ENCODE measurements around the gene SKAP2.
A peak's percentile ranks its signal among the peaks of the same experiment; 100 is the strongest.

Gene SKAP2

GRCh38 chr7:26691406-26691805, 173.0 kb downstream of the SKAP2 start:
- FAIRE-seq: no peak

DNA sequence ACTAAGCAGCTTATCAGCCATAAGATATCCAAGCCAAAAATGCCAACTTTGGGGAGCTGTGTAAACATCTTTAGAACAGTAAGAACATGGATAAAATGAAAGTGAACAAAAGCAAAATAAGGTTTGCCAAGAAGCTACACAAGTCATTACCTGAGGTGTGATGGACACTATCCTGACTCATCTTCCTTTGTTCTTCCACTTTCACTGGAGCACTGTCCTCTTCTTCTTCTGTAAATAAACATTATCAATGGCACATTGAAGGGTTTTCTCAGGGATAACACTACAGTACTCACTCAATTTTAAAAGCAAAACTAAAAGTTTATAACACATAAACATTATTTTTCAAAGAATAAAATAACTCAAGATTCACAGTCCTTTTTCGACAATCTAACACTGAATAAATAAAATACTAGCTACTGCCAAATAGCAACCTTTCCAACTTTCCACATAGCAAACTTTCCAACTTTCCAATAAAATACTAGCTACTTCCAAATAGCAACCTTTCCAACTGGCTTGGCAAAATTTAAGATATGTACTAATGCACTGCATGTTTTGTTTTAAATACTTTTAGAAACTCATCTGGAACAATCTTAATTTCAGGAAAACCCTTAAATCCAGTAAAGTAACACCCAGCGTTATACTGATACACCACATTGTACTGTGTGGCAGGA, 174.1 kb downstream of the SKAP2 start:
- FAIRE-seq: no peak

DNA sequence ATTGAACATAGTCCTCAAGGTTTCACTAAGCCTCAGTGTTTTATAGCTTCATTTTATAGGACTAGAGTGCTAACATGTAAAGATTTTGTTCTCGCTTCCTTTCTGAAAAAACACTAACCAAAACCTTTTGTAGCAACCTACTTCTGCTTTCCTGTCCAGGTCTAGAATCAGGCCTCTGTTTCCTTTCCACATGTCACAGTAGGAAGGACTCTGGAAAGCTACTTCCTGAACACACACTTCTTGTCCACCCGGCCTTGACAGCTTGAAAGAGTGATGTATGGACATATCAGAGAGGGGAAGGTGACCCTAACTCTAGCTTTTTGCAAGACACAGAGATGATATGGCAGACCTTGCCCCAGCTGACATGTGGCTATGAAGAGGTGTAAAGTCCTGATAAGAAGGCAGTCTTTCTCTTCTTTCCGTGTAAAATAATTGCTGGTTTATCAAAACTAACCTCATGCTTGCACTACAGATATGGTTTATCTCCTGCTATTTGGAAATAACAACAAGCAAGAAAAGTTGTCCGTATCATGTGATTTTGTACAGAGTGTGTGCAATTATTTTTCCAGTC, 175.4 kb downstream of the SKAP2 start:
- FAIRE-seq: no peak

GRCh38 chr7:26688388-26688787, 176.0 kb downstream of the SKAP2 start:
- no peak for FAIRE-seq

DNA sequence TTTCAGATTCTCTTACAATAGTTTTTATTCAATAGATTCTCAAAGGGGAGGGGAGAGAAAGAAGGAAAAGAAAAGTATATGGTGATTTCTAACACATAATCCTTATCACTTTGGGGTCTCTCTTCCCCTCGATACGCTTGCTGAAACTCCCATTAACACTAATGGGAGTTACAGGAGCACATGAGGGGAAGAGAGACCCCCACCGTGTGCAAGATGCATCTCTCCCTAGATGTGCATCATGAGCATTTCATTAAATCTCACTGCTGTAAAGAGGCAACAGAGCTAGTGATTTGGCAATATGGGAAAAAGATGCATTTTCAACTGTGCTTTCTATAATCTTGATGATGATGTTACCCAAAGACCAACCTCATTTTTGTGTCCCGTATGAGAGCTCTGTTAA, 177.4 kb downstream of the SKAP2 start:
- no peak for FAIRE-seq

- peak; percentile 93 for FAIRE-seq
Observed at GRCh38 chr7:26686448-26686981, 177.9 kb downstream of the SKAP2 start.

DNA sequence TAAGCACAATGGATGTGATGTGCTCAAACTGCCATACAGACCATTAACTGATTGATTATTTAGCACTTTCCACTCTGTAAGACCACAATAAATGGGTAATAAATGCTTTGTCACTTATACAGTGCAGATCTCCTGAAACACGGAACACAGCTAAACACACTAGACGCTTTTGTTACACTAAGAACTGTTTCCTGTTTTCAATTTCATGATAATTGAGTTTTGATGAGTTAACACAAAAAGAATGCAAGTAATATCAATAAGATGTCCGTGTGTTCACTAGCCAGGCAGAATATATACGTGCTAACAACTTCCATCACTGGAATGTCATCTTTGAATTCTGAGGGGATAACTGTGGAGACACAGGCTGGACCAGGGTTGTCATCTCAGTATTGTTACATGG, 178.8 kb downstream of the SKAP2 start:
- no peak for FAIRE-seq

GRCh38 chr7:26684447-26684846, 179.9 kb downstream of the SKAP2 start:
- no peak for FAIRE-seq

GRCh38 chr7:26683277-26683676, 181.1 kb downstream of the SKAP2 start:
- no peak for FAIRE-seq

GRCh38 chr7:26681819-26682418, 182.5 kb downstream of the SKAP2 start:
- peak; percentile 91 for FAIRE-seq

DNA sequence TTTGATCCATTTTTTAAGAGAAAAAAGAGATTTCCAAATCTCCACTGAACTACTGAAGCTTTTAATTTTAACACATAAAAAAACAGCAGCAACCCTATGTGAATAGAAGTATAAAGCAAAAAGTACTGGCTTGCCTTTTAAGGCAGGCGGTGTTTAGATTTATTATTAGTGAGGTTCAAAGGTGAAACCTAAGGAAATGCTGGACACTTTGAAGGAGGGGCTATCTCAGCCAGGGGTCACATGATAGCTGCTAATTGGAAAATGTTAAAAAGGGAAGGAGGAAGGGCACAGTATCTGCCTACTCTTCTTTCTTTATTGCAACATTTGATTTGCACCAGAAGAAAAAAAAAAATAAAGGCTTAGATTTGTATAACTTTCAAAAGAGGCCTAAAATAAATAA, 183.8 kb downstream of the SKAP2 start:
- no peak for FAIRE-seq

GRCh38 chr7:26675143-26675887, 189.1 kb downstream of the SKAP2 start:
- no peak for FAIRE-seq

GRCh38 chr7:26673858-26674257, 190.5 kb downstream of the SKAP2 start:
- FAIRE-seq: no peak

- no peak for FAIRE-seq
Observed at GRCh38 chr7:26673271-26673670, 191.1 kb downstream of the SKAP2 start.

- FAIRE-seq: no peak
Observed at GRCh38 chr7:26670841-26671240, 193.5 kb downstream of the SKAP2 start.

DNA sequence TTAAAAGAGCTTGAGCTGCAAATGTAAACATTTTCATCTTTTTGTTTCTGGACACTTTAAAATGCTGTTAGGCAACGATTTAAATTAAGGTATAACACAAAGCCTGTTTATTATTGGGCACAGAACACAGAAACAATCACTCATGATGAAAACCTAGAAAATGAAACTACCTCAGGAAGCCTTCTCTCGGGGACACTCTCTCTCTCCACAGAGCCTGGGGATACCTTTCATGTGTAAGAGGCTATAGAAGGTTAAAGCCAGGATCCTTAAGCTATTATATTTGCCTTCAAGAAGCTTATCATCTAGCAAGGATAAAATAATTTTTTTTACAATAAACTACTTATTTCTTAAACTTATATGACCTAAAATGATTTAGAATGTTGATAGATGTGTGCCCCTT, 194.1 kb downstream of the SKAP2 start:
- no peak for FAIRE-seq

- FAIRE-seq: no peak
Observed at GRCh38 chr7:26668821-26669220, 195.6 kb downstream of the SKAP2 start.

DNA sequence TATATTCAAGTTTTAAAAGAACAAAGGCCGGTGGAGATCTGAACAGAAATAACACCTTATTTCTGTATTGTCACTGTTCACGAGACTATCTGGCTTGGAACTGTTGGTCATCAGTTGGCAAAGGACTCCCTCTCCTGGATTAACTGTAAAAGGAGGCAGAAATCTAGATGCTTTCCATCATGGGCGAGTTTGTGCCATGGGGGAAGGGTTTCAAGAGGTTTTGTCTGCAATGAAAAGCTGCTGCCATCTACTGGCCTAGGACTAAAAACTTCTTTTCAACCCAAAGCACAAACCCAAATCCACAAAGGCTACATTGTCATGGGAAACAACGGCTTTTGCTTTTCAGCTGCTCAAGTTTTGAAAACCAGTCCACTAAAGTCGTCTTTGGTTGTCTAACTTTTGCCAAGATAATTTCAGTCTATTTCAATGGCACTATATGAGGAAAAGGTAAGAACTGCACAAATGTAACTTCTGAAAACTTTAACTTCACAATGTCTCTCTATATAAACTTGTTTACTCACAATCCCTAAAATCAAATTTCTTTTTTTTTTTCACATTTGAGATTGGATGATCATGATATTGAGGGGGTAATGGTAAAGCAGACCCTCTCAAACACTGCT, 196.8 kb downstream of the SKAP2 start:
- peak; percentile 99 for FAIRE-seq

DNA sequence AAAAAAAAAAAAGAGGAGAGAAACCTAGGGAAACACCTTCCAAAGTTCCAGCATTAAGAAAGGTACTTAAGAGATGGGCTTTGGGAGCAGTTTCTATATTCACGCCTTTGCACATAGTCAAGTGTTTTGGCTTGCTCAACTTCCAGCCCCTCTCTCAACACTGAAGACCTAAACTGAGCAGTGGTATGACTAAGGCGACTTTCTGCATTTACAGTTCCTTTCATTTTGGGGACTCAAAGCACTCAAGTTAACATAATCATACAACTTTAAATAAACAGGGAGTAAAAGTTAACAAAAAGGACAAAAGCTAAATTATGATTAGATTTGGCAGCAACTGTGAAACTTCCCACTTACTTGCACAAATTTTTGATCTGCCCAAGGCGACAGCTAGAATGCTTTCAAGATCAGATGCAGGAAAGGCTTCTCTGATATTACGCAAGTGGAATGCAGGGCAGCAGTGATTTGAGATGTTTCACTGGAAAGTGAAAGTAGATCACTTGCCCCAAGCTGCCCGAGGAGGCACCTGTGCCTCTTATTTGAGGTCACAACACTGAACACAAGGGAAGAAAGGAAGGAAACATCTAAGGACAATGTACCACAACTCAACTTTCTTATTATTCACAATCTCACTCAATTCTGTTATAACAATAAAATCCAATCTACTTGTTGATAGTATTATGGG, 199.5 kb downstream of the SKAP2 start:
- FAIRE-seq: no peak

GRCh38 chr7:26664274-26664673, 200.1 kb downstream of the SKAP2 start:
- FAIRE-seq: no peak

GRCh38 chr7:26663874-26664273, 200.5 kb downstream of the SKAP2 start:
- no peak for FAIRE-seq

- no peak for FAIRE-seq
Observed at GRCh38 chr7:26662646-26663045, 201.7 kb downstream of the SKAP2 start.

- no peak for FAIRE-seq
Observed at GRCh38 chr7:26659121-26659520, 205.3 kb downstream of the SKAP2 start.

Data from A204.1 (cell line).